Thyroid gland (tissue), 4 donors: ENCODE measurements around the gene DDX25. TPM values are rescaled to one million over a fixed set of nuclear protein-coding genes. Genes with fewer than 3 reads are reported as not detected.

Experiments used
- DNase-seq, 2 donors: peaks; one replicate each; pipeline ENCODE4 v3.0.0-alpha.2; 2019
- H3K27ac ChIP-seq, 3 donors: fragments of 200-600 bp; sonication (generic); 1 replicate in 2 of 3; 2 replicates in 1 of 3; pipeline ENCODE4 v1.5.1; 2016 to 2019; ENCODE audit warnings: mild to moderate bottlenecking in 1 of 3, moderate library complexity in 1 of 3
- H3K27me3 ChIP-seq: fragments of 200-600 bp; sonication (generic); one replicate; pipeline ENCODE4 v1.5.1; 2019
- H3K36me3 ChIP-seq, 2 donors: fragments of 200-600 bp; sonication (generic); one replicate each; pipeline ENCODE4 v1.5.1; 2016 to 2019
- H3K4me1 ChIP-seq, 2 donors: fragments of 200-600 bp; sonication (generic); one replicate each; pipeline ENCODE4 v1.5.1; 2017 to 2019
- H3K4me3 ChIP-seq, 3 donors: fragments of 200-600 bp; sonication (generic); replicated peaks in 1 of 3; 1 replicate in 2 of 3; 2 replicates in 1 of 3; pipeline ENCODE4 v1.5.1; 2016; ENCODE audit warnings: mild to moderate bottlenecking in 1 of 3
- H3K9me3 ChIP-seq: fragments of 200-600 bp; sonication (generic); one replicate; pipeline ENCODE4 v1.5.1; 2017
- POLR2A ChIP-seq, 2 donors: fragments of 450-650 bp; IDR thresholded peaks; one replicate each; pipeline ENCODE4 v1.6.1; 2017; ENCODE audit warnings: antibody characterized with exemption in 2 of 2, mild to moderate bottlenecking in 2 of 2, moderate library complexity in 1 of 2
- WGBS, 2 donors: methylation state at CpG; one replicate each; pipeline ENCODE4 v1.1.5; 2017; 5-methylcytosine and 5-hydroxymethylcytosine counted together
- intact Hi-C: fragments of 100-400 bp; cut with DNase I; formaldehyde crosslinking; loops from one replicate; pipeline ENCODE4 v1.15.1; 2023
- total RNA-seq, 4 donors: library from RNA; depleted of rRNA; stranded (reverse); fragments of >200 nt; gene quantifications; one replicate each; pipeline ENCODE4 v1.2.3, GENCODE V29; 2016
- TF ChIP-seq, protein P1 (sequence below), 6 experiments: fragments of 200-600 bp in 3 of 6; fragments of 450-650 bp in 3 of 6; sonication (generic) in 3 of 6; IDR thresholded peaks; one replicate each; pipeline ENCODE4 v1.5.1; 2016 to 2019; ENCODE audit warnings: antibody characterized with exemption in 6 of 6, mild to moderate bottlenecking in 2 of 6, inconsistent platforms in 1 of 6, moderate library complexity in 1 of 6

Gene DDX25
- total RNA-seq, 4 donors from 2014 or later: 1.6 to 3.8 (median 1.9) TPM

DNA sequence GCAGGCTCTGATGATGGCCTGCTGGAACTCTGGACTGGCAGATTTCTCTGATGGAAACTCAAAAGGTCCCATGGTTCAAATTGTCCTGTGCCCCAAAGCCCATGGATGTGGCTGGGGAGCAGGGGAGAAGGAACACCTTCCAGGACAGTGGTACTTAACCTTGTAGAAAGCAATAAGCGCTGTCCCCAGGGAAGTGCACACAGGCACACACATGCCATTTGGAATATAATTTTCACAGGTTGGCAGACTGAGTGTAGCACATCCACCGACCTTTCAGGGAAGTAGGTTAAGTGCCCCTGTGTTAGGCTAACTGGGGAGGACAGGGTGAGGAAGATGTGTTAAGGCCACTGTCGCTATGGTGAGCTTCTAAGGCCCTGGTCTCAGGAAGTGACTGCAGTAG, 17.8 kb downstream of the DDX25 start:
- Histone ChIP-seq H3K9me3 (no peaks in the 10 kb centered on the region), H3K4me1 (no peaks in the 10 kb centered on the region), H3K27me3 (no peaks in the 10 kb centered on the region), H3K27ac (no peak overlapping the region), H3K4me3 (no peak overlapping the region), H3K36me3 (no peaks in the 10 kb centered on the region)
- intact Hi-C loops: loop anchor here (2.0 to 5.0 kb wide), 2 partner anchors 140 to 275 kb away; partner anchors contain the start of gene CDON
- TF ChIP-seq, protein P1, sequence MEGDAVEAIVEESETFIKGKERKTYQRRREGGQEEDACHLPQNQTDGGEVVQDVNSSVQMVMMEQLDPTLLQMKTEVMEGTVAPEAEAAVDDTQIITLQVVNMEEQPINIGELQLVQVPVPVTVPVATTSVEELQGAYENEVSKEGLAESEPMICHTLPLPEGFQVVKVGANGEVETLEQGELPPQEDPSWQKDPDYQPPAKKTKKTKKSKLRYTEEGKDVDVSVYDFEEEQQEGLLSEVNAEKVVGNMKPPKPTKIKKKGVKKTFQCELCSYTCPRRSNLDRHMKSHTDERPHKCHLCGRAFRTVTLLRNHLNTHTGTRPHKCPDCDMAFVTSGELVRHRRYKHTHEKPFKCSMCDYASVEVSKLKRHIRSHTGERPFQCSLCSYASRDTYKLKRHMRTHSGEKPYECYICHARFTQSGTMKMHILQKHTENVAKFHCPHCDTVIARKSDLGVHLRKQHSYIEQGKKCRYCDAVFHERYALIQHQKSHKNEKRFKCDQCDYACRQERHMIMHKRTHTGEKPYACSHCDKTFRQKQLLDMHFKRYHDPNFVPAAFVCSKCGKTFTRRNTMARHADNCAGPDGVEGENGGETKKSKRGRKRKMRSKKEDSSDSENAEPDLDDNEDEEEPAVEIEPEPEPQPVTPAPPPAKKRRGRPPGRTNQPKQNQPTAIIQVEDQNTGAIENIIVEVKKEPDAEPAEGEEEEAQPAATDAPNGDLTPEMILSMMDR (IDR thresholded peaks at IDR 0.05): no peak
- TF ChIP-seq POLR2A (IDR thresholded peaks at IDR 0.05): no peak
- no peak for DNase-seq
- 80 to 82% methylated on average over 3 of the region's 3 CpGs for WGBS, 2 donors

DNA sequence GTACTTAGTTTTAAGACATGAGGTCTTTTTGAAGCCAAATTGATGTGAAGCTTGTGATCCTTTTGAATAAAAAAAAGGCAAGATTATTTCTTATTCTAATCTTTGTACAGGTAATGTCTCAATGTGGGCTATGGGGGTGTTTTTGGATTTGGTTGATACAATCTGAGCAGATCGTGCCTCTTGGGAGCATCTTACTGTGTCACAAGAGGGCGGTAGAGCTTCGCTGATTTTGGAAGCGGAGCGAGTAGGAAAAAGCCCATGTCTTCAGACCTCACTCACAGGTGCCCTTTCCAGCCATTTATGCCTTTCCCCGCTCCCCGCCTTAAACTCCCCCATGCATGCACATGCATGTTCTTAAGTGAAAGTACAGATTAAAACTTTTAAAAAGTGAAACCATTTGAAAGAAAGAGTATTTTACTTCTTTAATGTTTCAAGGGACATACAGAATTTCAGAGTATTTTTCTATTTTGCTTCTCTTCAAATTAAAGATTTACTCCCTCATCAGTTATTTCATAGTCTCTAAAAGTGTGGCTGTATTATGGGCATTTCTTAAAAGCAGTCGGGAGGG, 18.8 kb downstream of the DDX25 start:
- no peaks in the 10 kb centered on the region for H3K4me1 ChIP-seq
- WGBS, 2 donors: 9 to 10% methylated on average over 8 of the region's 8 CpGs
- intact Hi-C loops: loop anchor here (2.0 to 5.0 kb wide), 2 partner anchors 139 to 274 kb away; partner anchors contain the start of gene CDON
- H3K36me3 ChIP-seq: no peaks in the 10 kb centered on the region
- peak; percentile 71 to 75 for DNase-seq
- no peak overlapping the region for H3K27ac ChIP-seq
- no peak for TF ChIP-seq POLR2A (IDR thresholded peaks at IDR 0.05)
- TF ChIP-seq, protein P1 (IDR thresholded peaks at IDR 0.05): peak; percentile 51 to 86 (median 79)
- no peaks in the 10 kb centered on the region for H3K27me3 ChIP-seq
- H3K4me3 ChIP-seq: no peak overlapping the region
- no peaks in the 10 kb centered on the region for H3K9me3 ChIP-seq

DNA sequence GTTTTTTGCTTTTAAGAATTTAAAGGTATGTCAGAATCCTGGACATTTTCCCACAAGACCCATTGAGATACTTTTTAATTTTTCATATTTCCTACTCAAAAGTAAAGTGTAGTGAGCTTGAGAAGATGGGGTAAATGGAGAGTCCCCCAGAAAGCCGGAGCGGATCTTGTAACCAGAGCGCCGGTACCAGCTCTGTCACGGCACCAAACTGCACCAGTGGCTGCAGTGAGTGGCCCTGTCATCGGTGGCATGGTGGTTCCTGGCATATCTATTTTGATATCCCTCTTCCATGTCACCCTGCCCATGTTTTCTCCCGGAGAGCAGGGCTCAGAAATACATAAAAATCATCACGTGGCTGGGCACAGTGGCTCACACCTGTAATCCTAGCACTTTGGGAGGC, 19.3 kb downstream of the DDX25 start:
- intact Hi-C loops: loop anchor here (2.0 to 5.0 kb wide), 2 partner anchors 139 to 273 kb away; partner anchors contain the start of gene CDON
- WGBS, 2 donors: 89 to 93% methylated on average over 8 of the region's 8 CpGs

DNA sequence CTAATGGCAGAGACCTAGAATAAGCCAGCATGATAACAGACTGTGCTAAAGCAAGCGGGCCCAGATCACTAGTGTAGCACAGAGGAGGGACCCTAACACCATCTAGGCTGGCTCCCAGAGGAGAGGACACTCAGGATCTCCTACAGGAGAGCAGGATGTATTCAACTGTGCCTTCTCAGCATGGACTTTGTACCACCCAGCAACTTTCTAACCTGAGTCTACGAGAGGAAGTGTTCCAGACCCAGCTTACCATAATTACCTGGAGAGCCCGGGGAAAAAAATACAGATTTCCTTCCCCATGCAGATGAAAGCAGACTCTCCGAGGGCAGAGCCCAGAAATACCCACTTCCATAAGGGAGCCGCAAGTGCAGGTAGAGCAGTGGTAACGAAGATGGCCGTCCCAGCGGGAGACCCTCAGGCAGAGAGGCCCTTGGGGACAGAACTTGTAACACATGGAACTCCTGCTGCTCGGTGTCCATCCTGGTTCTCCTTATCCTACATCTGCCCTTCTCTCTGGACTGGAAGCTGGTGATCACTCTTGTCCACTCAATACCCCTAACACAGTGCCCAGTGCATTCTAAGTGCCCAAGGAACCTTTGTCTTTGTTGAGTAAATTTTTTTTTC, 20.2 kb downstream of the DDX25 start:
- no peak overlapping the region for H3K4me3 ChIP-seq

More for the DNA sequence above, 19.3 kb downstream of the DDX25 start:
- H3K4me3 ChIP-seq: no peak overlapping the region
- no peaks in the 10 kb centered on the region for H3K27me3 ChIP-seq
- H3K27ac ChIP-seq: no peak overlapping the region
- no peaks in the 10 kb centered on the region for H3K9me3 ChIP-seq
- DNase-seq: no peak
- TF ChIP-seq, protein P1 (IDR thresholded peaks at IDR 0.05): no peak
- no peak for TF ChIP-seq POLR2A (IDR thresholded peaks at IDR 0.05)
- H3K4me1 ChIP-seq: no peaks in the 10 kb centered on the region
- no peaks in the 10 kb centered on the region for H3K36me3 ChIP-seq

More for the DNA sequence above, 20.2 kb downstream of the DDX25 start:
- Histone ChIP-seq H3K36me3 (no peaks in the 10 kb centered on the region), H3K9me3 (no peaks in the 10 kb centered on the region), H3K4me1 (no peaks in the 10 kb centered on the region), H3K27me3 (no peaks in the 10 kb centered on the region), H3K27ac (no peak overlapping the region)
- TF ChIP-seq, protein P1 (IDR thresholded peaks at IDR 0.05): no peak
- no peak for TF ChIP-seq POLR2A (IDR thresholded peaks at IDR 0.05)
- DNase-seq: no peak
- intact Hi-C loops: loop anchor here (5.0 kb wide), 1 partner anchor 138 kb away; the partner anchor contains the start of gene CDON
- 88 to 93% methylated on average over 9 of the region's 9 CpGs for WGBS, 2 donors
